ENCODE measurements around the gene PLPP7.
A peak's percentile ranks its signal among the peaks of the same experiment; 100 is the strongest.
"Not testable (repeated sequence)": the region's sequence is repeated elsewhere in the genome, so short reads cannot be mapped to it uniquely, and the experiment has no call there.

PLPP7 gene

GRCh38 chr9:131333771-131334628 is 44.5 kb downstream of the PLPP7 start:
- Histone ChIP-seq H3K36me3 (ENCODE audit: control insufficient read depth, insufficient read depth, low read length) (no peaks in the 10 kb centered on the region), H3K9me3 (ENCODE audit: control insufficient read depth, insufficient read depth, low read length) (no peaks in the 10 kb centered on the region), H3K4me3 (ENCODE audit: low read depth, low read length) (no peak overlapping the region), H3K27me3 (ENCODE audit: control insufficient read depth, insufficient read depth, low read length) (no peaks in the 10 kb centered on the region), H3K9ac (ENCODE audit: low read depth, low read length) (no peak overlapping the region), H3K4me1 (ENCODE audit: control insufficient read depth, insufficient read depth, low read length) (peaks cover 9% of the 10 kb centered on the region)

- Histone ChIP-seq H3K36me3 (ENCODE audit: control insufficient read depth, insufficient read depth, low read length) (no peaks in the 10 kb centered on the region), H3K4me3 (ENCODE audit: low read depth, low read length) (no peak overlapping the region), H3K27me3 (ENCODE audit: control insufficient read depth, insufficient read depth, low read length) (no peaks in the 10 kb centered on the region), H3K9ac (ENCODE audit: low read depth, low read length) (no peak overlapping the region), H3K4me1 (ENCODE audit: control insufficient read depth, insufficient read depth, low read length) (peaks cover 9% of the 10 kb centered on the region), H3K9me3 (ENCODE audit: control insufficient read depth, insufficient read depth, low read length) (no peaks in the 10 kb centered on the region)
Observed at GRCh38 chr9:131334629-131335367, 45.3 kb downstream of the PLPP7 start.

GRCh38 chr9:131335368-131335755 is 45.8 kb downstream of the PLPP7 start:
- no peaks in the 10 kb centered on the region for H3K36me3 ChIP-seq (ENCODE audit: control insufficient read depth, insufficient read depth, low read length)
- H3K9me3 ChIP-seq (ENCODE audit: control insufficient read depth, insufficient read depth, low read length): no peaks in the 10 kb centered on the region
- no peak overlapping the region for H3K4me3 ChIP-seq (ENCODE audit: low read depth, low read length)
- peaks cover 8% of the 10 kb centered on the region for H3K4me1 ChIP-seq (ENCODE audit: control insufficient read depth, insufficient read depth, low read length)
- no peak overlapping the region for H3K9ac ChIP-seq (ENCODE audit: low read depth, low read length)
- H3K27me3 ChIP-seq (ENCODE audit: control insufficient read depth, insufficient read depth, low read length): no peaks in the 10 kb centered on the region

- Histone ChIP-seq H3K9me3 (ENCODE audit: control insufficient read depth, insufficient read depth, low read length) (no peaks in the 10 kb centered on the region), H3K36me3 (ENCODE audit: control insufficient read depth, insufficient read depth, low read length) (no peaks in the 10 kb centered on the region), H3K4me1 (ENCODE audit: control insufficient read depth, insufficient read depth, low read length) (peaks cover 4% of the 10 kb centered on the region), H3K9ac (ENCODE audit: low read depth, low read length) (no peak overlapping the region), H3K27me3 (ENCODE audit: control insufficient read depth, insufficient read depth, low read length) (no peaks in the 10 kb centered on the region), H3K4me3 (ENCODE audit: low read depth, low read length) (no peak overlapping the region)
Observed at GRCh38 chr9:131337131-131337848, 47.8 kb downstream of the PLPP7 start.

GRCh38 chr9:131339212-131339611 is 49.7 kb downstream of the PLPP7 start:
- not testable (repeated sequence) for H3K4me1 ChIP-seq (ENCODE audit: control insufficient read depth, insufficient read depth, low read length); H3K36me3 ChIP-seq (ENCODE audit: control insufficient read depth, insufficient read depth, low read length); H3K27me3 ChIP-seq (ENCODE audit: control insufficient read depth, insufficient read depth, low read length); H3K9ac ChIP-seq (ENCODE audit: low read depth, low read length); H3K4me3 ChIP-seq (ENCODE audit: low read depth, low read length); H3K9me3 ChIP-seq (ENCODE audit: control insufficient read depth, insufficient read depth, low read length)

- H3K9ac ChIP-seq (ENCODE audit: low read depth, low read length); H3K9me3 ChIP-seq (ENCODE audit: control insufficient read depth, insufficient read depth, low read length); H3K36me3 ChIP-seq (ENCODE audit: control insufficient read depth, insufficient read depth, low read length); H3K4me3 ChIP-seq (ENCODE audit: low read depth, low read length); H3K4me1 ChIP-seq (ENCODE audit: control insufficient read depth, insufficient read depth, low read length); H3K27me3 ChIP-seq (ENCODE audit: control insufficient read depth, insufficient read depth, low read length): not testable (repeated sequence)
Observed at GRCh38 chr9:131344931-131345535, 55.5 kb downstream of the PLPP7 start.

- Histone ChIP-seq H3K9me3 (ENCODE audit: control insufficient read depth, insufficient read depth, low read length) (no peaks in the 10 kb centered on the region), H3K36me3 (ENCODE audit: control insufficient read depth, insufficient read depth, low read length) (no peaks in the 10 kb centered on the region), H3K4me1 (ENCODE audit: control insufficient read depth, insufficient read depth, low read length) (peaks cover 5% of the 10 kb centered on the region), H3K4me3 (ENCODE audit: low read depth, low read length) (no peak overlapping the region), H3K27me3 (ENCODE audit: control insufficient read depth, insufficient read depth, low read length) (no peaks in the 10 kb centered on the region), H3K9ac (ENCODE audit: low read depth, low read length) (no peak overlapping the region)
Observed at GRCh38 chr9:131346559-131346958, 57.0 kb downstream of the PLPP7 start.

- Histone ChIP-seq H3K9me3 (ENCODE audit: control insufficient read depth, insufficient read depth, low read length) (no peaks in the 10 kb centered on the region), H3K36me3 (ENCODE audit: control insufficient read depth, insufficient read depth, low read length) (no peaks in the 10 kb centered on the region), H3K27me3 (ENCODE audit: control insufficient read depth, insufficient read depth, low read length) (no peaks in the 10 kb centered on the region), H3K9ac (ENCODE audit: low read depth, low read length) (no peak overlapping the region), H3K4me1 (ENCODE audit: control insufficient read depth, insufficient read depth, low read length) (peaks cover 5% of the 10 kb centered on the region), H3K4me3 (ENCODE audit: low read depth, low read length) (no peak overlapping the region)
Observed at GRCh38 chr9:131347376-131348020, 58.0 kb downstream of the PLPP7 start.

- H3K36me3 ChIP-seq (ENCODE audit: control insufficient read depth, insufficient read depth, low read length): no peaks in the 10 kb centered on the region
- no peaks in the 10 kb centered on the region for H3K9me3 ChIP-seq (ENCODE audit: control insufficient read depth, insufficient read depth, low read length)
- H3K4me3 ChIP-seq (ENCODE audit: low read depth, low read length): no peak overlapping the region
- no peaks in the 10 kb centered on the region for H3K27me3 ChIP-seq (ENCODE audit: control insufficient read depth, insufficient read depth, low read length)
- no peak overlapping the region for H3K9ac ChIP-seq (ENCODE audit: low read depth, low read length)
- peaks cover 5% of the 10 kb centered on the region for H3K4me1 ChIP-seq (ENCODE audit: control insufficient read depth, insufficient read depth, low read length)
Observed at GRCh38 chr9:131348631-131349521, 59.4 kb downstream of the PLPP7 start.

GRCh38 chr9:131349522-131349880 is 60.0 kb downstream of the PLPP7 start:
- Histone ChIP-seq H3K27me3 (ENCODE audit: control insufficient read depth, insufficient read depth, low read length) (no peaks in the 10 kb centered on the region), H3K9ac (ENCODE audit: low read depth, low read length) (peak overlapping the region; percentile 2), H3K4me3 (ENCODE audit: low read depth, low read length) (peak overlapping the region; percentile 15)

More at GRCh38 chr9:131349522-131349880, 60.0 kb downstream of the PLPP7 start:
- H3K36me3 ChIP-seq (ENCODE audit: control insufficient read depth, insufficient read depth, low read length): no peaks in the 10 kb centered on the region
- peaks cover 5% of the 10 kb centered on the region for H3K4me1 ChIP-seq (ENCODE audit: control insufficient read depth, insufficient read depth, low read length)
- no peaks in the 10 kb centered on the region for H3K9me3 ChIP-seq (ENCODE audit: control insufficient read depth, insufficient read depth, low read length)

All from iPS-15b (cell line).